ENCODE results near the gene GFOD2.
"Not testable (repeated sequence)": the region's sequence is repeated elsewhere in the genome, so short reads cannot be mapped to it uniquely, and the experiment has no call there.

Gene GFOD2

DNA sequence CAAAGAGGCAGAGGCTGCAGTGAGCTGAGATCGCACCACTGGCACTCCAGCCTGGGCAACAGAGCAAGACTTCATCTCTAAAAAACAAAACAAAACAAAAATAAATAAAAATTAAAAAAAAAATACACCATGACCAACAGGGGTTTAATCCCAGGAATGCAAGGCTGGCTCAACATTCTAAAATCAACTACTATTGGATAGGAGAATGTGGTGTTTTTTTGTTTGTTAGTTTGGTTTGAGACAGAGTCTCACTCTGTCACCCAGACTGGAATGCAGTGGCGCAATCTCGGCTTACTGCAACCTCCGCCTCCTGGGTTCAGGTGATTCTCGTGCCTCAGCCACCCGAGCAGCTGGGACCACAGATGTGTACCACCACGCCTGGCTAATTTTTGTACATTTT, 19.9 kb downstream of the GFOD2 start:
- DNase-seq, result no peak

DNA sequence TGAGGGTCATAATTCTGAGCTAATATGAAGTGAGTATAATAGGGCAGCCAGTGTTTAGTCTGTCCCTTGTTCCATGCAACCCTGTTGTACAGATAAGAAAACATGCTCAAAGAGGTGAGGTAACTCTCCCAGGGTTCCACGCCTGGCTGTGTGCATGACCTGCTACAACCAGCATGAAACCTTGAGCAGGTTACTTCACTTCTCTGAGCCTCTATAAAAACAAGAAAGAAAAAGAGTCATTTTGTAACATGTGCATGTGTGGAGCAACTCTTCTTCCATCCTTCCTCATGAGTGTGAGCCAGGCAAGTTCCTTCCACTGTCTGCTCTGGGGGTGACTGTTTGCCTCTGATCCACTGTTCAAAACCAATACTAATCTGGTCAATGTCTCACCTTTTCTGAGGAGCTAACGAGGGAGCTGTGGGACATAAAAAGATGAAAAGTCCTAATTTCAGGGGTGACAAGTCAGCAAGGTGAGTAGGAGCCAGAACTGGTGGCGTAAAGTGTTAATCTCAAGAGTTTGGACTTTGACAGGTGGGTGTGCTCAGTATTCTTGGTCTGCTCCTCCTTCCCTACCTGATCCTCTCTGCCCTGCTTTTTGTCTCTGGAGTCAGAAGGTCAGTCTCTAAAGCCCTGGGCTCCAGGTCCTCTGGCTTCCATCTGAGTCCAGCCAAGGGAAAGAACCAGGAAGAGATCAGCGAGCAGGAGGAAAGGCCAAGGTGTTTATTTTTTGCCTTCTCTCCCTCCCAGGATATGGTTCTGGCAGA, 21.5 kb downstream of the GFOD2 start:
- no peak for DNase-seq

DNA sequence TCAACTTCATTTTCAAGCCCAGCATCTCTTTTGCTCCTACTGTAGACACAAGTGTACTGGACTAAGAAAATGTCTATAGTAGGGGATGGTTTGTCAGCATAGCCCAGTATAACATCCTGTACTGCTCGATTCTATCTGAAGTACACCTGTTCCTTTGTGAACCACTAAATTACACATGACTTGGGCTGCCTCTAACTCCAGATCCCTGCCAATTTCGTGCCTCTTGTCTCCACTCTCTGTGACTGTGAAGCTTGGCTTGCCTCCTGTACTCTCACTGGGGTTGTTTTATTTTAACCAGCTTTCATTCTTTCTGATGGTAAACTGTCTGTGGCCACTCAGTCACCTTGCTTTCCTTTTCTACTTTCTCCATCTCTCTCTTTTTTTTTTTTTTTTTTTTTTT, 24.5 kb downstream of the GFOD2 start:
- DNase-seq, result no peak

DNA sequence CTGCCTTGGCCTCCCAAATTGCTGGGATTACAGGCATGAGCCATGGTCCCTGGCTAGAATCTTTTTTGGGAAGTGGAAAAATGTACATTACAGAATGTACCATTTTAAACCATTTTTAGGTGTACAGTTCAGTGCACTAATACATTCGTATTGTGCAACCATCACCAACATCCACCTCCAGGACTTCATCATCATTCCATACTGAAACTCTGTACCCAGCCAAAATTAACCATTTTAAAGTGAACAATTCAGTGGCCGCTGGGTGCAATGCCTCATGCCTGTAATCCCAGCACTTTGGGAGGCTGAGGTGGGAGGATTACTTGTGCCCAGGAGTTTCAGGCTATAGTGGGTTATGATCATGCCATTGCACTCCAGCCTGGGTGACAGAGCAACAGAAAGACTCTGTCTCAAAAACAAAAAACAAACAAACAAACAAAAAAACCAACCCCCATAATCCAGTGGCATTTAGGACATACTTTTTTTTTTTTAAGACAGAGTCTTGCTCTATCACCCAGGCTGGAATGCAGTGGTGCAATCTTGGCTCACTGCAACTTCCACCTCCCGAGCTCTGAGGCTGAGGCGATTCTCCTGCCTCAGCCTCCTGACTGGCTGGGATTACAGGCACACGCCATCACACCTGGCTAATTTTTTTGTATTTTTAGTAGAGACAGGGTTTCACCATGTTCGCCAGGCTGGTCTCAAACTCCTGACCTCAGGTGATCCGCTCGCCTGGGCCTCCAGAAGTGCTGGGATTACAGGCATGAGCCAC, 25.4 kb downstream of the GFOD2 start:
- not testable (repeated sequence) for DNase-seq

DNA sequence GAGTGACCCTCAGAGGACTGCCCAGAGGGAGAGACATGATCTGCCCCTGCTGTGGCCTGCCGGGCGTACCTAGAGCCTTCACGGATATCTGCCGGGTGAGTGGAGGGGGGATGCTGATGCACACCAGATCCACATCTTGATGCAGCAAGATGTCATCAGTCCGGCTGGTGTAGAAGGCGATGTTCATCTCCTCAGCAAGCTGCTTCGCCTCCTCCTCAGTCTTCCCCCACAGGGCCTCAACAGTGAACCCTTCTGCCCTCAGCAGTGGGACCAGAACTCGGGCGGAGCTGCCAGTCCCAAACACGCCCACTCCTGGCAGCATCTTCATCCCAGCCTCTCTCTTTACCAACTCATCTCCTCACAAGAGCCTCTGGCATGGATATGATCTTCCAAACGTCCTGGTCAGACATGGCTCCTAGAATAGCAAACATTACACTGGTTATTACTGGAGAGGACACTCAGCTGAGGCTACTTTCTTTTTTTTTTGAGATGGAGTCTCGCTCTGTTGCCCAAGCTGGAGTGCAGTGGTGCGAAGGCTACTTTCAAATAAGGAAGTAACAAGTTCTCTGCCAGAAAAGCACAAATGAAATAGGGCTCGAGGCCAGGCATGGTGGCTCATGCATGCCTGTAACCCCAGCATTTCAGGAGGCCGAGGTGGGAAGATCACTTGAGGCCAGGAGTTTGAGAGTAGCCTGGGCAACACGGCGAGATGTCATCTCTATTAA, 33.6 kb downstream of the GFOD2 start:
- DNase-seq, result no peak

DNA sequence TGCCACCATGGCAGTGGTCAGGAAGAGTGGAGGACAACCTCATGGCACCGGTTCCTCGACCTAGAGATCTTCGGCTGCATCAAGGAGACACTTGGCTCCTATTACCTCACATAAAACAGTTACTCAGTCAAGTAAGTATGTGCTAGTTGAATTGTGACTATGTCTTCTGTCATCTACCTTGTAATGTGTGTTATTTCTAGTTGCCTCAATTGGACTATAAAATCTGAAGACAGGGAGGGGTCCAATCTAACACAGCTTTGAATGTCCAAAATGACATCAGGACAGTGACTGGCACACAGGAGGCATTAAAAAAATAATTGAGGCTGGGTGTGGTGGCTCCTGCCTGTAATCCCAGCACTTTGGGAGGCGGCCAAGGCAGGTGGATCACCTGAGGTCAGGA, 35.3 kb downstream of the GFOD2 start:
- no peak for DNase-seq

DNA sequence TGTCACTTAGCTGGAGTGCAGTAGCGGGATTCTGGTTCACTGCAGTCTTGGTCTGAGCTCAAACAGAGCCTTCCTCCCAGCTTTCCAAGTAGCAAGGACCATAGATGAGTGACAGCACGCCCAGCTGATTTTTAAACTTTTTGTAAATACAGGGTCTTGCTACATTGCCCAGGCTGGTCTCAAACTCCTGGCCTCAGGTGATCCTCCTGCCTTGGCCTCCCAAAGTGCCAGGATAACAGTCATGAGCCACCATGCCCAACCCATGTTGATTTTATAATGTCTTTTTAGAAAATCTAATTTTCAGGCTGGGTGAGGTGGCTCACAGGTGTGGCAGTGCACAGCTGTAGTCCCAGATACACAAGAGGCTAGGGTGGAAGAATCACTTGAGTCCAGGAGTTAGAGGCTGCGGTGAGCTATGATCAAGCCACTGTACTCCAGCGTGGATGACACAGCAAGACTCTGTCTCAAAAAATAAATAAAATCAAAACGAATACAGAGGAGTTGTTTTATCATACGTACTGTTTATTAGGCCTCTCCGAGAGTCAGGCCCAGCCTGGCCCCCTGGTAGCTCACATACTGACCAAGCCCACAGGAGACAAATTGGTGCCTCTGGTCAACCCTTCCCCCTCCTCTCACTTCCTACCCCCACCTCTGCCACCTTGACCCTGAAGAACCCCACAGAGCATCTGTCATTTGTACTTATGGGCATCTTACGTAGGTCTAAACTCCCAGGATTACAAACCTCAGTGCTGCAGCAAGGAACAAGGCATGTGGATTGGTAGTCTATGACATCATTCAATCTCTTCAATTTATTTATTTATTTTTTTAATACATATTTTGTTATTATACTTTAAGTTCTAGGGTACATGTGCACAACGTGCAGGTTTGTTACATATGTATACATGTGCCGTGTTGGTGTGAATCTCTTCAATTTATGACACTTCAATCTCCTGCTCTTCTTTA, 38.9 kb downstream of the GFOD2 start:
- no peak for DNase-seq

DNA sequence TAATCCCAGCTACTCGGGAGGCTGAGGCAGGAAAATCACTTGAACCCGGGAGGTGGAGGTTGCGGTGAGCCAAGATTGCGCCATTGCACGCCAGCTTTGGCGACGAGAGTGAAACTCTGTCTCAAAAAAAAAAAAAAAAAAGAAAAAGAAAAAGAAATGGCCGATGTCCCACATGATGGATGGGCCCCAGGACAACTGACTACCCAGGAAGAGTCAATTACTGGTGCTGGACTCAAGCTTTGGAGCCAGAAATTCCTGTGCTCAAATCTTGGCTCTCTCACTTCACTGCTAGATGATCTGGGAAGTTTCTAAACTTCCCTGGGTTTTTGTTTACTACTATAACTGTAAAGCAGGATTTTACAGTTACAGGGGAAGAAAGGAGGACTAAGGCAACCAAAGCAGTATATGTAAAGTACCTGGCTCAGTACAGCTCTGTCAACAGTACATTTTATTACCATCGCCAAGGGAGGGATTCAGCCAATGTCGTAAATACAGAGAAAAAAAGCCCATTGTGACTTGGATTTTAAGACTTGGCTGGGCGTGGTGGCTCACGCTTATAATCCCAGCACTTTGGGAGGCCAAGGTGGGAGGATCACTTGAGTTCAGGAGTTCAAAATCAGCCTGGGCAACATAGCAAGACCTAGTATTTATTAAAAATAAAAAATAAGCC, 40.6 kb downstream of the GFOD2 start:
- no peak for DNase-seq

DNA sequence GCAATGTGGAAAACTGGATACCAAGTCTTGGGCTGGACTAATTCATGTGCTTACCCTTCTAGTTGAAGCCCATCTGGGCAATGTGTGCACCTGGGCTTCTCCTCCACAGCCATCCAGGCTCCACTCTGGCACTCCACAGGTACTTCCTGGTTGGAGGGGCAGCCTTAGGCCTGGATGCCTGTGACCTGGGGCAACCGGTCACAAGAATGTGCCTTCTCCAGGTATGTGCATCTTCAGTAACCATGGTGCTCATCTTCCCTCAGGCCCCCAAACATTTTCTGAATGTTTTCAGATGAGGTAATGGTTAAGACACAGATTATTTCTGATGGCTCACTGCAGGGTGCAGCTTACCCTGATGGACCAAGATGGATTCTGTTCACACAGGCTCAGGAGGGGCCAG, 41.4 kb downstream of the GFOD2 start:
- no peak for DNase-seq

DNA sequence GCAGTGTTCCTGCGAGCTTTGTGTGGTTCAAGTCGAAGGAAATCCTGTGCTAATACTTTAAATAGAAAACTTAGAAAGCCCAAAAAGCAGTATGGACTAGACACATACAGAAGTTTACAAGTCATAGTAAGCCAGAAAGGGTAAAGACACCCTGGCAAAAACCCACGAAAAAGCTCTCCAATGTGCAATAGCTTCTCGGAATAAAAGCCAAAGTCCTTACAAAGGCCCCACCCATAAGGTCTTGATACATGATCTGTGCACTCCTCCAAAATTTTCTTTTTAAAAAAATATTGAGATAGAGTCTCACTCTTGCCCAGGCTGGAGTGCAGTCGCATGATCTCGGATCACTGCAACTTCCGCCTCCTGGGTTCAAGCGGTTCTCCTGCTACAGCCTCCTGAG, 42.2 kb downstream of the GFOD2 start:
- DNase-seq, result no peak

DNA sequence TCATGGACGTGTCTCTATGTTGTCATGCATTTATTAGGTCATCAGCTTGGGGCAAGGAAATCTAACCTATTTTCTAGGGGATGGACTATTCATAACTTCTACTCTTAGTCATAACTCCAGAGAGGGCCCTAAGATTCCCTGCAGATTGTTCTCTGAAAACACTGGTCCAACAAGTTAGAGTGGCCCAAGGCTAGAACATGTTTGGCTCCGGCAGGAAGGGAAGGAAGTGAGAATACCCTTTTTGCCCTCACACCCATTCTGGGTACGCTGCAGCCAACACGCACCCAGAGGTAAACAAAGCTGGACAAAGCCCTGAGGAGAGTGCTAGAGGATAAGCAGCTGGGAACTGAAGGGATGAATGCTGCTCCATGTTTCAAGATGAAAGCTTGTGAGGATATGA, 42.6 kb downstream of the GFOD2 start:
- DNase-seq, result no peak

DNA sequence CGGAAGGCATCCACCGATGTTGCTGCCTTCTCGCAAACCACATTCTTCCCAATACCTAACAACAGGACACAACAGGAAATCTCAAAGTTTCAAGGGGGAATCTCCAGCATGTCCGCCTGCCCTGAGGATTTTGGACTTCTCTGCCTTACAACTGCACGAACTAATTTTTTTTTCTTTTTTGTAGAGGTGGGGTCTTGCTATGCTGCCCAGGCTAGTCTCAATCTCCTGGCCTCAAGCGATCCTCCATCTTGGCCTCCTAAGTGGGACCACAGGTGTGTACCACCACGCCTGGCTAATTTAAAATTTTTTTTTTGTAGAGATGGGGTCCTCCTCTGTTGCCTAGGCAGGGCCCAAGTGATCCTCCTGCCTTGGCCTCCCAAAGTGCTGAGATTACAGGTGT, 43.1 kb downstream of the GFOD2 start:
- no peak for DNase-seq

DNA sequence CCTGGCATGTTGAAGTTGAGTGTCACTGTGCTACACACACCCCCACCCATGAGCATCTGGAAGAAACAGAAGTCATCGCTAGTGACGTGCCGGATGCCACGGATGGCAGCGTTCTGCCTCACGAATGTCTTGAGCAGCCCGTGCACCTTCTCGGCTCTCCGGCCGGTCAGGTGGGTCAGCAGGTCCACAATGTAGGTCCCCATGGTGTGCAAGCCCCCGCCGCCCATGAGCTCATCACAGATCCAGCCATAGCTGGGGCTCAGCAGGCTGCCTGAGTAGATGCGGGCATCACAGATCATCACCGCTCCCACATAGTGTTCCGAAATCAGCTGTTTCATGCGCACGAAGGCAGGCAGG, 43.6 kb downstream of the GFOD2 start:
- no peak for DNase-seq

DNA sequence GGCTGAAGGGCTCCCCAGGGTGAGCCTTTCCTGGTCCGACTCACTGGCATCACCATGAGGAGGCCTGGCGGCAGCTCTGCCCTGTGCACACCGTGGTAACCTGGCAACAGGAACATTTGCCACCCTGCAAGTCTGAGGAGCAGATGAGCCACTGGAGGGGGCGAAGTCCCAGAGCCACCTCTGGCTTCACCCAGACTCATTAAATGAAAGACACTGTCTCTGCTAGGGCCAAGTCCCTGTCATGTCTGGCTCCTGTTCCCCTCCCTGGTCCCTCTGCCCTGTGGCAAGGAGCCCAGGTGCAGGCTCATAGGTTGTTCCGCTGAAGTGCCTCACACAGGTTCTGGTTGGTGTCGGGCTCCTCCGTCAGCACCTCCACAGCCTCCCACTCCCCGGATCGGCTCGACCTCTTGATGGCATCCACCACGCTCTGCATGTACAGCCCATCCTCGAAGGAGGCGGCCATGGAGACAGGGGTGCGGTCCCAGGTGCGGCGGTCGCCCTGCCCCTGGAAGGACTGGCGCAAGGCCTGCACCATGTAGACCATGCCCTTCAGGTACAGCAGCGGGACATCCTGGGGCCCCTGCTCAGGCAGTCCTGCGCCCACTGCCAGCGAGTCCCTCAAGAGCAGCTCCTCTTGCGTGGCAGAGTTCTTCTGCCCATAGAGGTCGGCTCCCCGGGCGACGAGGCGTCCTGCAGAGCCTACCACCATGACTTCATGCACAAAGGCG, 44.1 kb downstream of the GFOD2 start:
- DNase-seq, result no peak

DNA sequence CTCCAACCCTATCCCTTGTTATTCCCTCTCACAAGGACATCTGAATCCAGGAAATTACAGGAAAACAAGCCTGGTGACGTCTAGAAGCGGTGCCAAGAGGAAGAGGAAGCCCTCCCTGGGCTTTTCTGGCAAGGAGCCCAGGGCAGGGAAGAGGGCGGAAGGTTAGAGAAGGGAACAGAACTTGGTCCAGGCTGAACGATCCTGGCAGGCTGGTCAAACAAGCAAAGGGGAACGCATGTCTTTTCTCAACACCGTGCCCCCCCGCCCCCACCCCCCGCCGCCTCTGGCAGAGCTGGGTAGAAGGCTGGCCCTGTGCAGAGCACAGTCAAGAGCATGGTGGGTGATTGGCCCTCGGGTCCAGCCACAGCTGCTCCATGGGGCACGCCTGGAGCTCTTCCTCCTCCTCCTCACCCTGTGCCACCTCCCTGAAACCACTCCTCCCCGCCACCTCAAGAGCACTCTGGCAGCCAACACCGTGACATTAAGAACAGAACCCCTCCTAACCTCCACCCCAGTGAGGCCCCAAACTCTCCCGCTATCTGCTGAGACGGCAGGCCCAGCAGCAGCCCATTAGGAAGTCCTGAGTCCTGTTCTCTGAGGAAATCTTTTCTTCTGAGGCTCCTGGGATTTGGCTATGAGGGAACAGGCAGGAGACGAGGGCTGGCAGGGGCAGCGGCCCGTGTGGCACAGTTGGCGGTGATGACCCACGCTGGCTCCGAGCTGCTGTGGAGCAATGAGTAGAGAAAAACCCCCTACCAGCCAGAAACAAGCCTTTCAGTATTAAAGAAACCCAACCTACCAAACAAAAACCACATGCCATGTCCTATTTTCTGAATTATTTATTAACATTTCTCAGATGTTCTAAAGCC, 45.2 kb downstream of the GFOD2 start:
- DNase-seq, result no peak

DNA sequence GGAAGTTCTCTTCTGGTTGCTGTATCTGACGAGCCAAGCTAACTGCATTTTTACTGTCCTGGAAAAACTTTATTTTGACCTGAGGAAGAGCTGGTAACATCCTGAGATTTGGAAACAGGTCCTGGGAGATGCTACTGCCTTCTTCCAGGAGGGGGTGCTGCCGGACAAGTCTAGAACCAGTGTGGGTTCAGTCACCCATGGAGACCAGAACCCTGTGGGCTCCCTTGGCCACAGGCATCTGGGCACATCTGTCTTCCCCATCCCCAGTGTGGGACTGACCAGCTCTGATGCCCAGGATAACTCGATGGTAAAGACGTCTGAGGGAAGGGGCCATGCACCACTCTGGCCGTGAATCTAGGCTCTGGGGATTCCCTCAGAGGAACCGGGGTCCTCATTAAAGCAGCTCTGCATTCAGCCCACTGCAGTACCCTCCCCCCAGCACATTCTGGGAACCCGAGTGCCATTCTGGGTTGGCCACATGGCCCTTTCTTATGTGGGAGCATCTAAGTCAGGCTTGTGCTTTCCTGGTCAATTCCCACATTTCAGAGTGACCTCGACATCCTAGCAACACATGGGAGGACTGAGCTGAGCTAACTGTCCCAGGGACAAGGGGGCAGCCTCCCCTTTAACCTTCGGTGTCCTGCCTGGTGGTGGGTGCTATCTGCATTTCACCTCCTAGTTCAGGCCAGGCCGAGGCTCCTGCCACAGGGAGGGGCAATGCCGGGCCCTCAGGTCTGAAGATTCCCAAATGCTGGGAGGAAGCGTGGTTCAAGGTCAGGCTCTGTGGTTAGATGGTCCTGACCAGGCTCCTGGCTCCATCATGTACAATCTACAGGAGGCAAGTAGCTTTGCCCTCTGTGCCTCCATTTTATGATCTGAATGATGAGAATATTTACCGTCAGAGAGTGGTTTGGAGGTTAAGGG, 46.1 kb downstream of the GFOD2 start:
- no peak for DNase-seq

DNA sequence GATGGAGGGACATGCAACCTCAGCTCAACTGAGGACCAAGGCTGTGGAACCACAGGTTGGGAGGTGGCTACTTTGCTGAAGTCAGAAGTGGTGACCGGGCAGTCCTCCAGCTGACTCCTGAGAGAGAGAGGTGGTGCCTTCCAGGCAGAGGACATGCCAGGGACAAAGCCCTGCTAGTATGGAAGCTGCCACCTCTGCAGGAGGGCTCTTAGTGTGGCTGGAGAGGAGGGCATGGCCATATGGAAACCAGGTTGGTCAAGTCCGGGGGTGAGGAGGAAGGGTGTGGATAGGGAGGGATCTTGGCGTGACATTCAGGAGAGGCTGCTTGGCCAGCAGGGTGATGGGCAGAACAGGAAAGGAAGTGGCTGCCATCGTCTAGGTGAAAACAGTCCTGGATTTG, 46.8 kb downstream of the GFOD2 start:
- DNase-seq, result no peak

DNA sequence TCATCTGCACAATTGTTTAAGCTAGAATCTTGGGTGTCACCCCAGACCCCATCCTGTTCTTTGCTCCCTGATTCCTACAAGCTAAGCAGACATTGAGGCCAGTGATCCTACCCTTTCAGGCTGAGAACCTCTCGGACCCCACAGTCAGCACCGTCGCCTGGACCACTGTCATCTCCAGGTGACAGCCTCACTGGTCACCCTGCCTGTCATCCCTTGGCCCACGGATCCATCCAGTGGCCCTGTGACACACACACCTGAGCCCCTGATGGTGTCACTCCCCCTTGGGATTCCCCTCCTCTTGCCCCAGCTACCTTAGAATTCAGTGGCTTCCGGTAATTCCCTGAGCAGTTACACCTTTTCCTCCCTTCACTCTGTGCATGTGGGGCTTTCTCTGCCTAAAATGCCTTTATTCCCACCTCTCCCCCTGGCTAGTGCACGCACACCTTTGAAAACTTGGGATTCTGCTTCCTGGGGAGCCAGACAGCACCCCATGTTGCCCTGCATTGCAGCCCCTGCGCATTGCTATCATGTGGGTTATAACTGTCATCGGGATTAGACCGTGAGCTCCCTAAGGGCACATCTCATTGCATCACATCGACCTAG, 49.5 kb downstream of the GFOD2 start:
- no peak for DNase-seq

Measured in NCI-H1048 (cell line).